ENCODE measurements around the gene PMM2. TPM values are rescaled to one million over a fixed set of nuclear protein-coding genes. Genes with fewer than 3 reads are reported as not detected.
"Not testable (repeated sequence)": the region's sequence is repeated elsewhere in the genome, so short reads cannot be mapped to it uniquely, and the experiment has no call there.

PMM2 gene
- 58.4 TPM for total RNA-seq (2021; ENCODE audit: unreplicated experiment)
- polyA plus RNA-seq (2012; ENCODE audit: insufficient read length), result 39.5 TPM
- Bru-seq, nascent RNA, result percentile 94 among the genes with signal in this experiment
- BruChase-seq, experiment 1, labeled RNA remaining after a 2-hour chase, result percentile 94 among the genes with signal in this experiment
- BruChase-seq, experiment 2, labeled RNA remaining after a 6-hour chase, result percentile 93 among the genes with signal in this experiment
- long read RNA-seq, full-length matches to known transcripts, result 121 of 147 reads
- long read RNA-seq, partial matches to known transcripts, result 6 of 147 reads
- long read RNA-seq, other reads (novel, unspliced or antisense), result 20 of 147 reads

DNA sequence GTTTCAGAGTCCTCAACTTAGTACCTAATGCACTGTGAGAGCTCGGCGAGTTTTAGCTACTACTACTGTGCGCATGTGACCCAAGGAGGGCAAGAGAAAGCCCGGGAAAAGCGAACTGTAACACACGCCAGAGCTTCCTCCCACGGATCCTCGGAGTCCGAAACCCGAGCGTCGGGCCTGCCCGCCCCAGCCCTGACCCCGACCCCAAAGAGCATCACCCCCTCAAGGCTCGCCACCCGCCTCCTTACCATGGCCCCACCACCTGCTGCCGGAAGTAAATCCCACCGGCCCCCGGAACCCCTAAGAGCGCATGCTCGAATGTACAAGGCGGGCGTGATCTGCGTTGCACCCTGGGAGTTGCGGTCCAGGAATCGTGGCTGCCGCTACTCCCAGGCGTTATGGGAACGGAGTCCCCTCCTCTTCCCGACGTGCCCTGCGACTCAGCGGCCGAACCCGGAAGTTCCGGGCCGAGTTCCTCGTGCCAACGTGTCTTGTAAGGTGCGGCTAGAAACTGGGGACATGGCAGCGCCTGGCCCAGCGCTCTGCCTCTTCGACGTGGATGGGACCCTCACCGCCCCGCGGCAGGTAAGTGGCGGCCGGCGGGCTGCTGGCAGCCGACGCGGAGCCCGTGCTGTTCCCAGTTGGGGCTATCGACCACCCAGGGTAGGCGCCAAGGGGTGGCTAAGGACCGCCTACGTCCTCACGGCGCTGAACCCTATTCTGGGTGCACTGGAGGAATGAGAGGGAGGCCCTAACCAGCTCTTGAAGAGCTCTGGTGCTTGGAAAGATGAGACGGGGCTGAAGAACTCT, at the start of gene PMM2, which contains the start of gene TMEM186:
Gene PMM2 (plus strand): TSS at position 476 of the 810 bp plus-strand sequence. CDS start 44 bp downstream, at position 520.
Gene TMEM186 (minus strand): TSS at position 276 of the 810 bp plus-strand sequence. CDS start 25 bp downstream, at position 251.
- no TSS peak for BruUV-seq (replicated peaks)
- CTCF ChIA-PET, result no interaction called here
- POLR2A ChIA-PET, result interaction anchor here (0.5 kb wide), 1 partner anchor 51 kb away, joined by 3 read pairs; no protein-coding TSS in a partner anchor
- peak within 1 kb of the TSS; percentile 94 to 99 for H3K4me3 ChIP-seq (ENCODE audit: low read depth in 2 of 2, low read length in 2 of 2)
- in situ Hi-C loops (cut with HindIII; ENCODE audit: low pct_unique_long_range_greater_than_20kb, low sequenced_read_pairs) (no loop called here), intact Hi-C loops (cut with micrococcal nuclease; ENCODE audit: unreplicated experiment) (no loop called here)
- H3K36me3 ChIP-seq (ENCODE audit: control insufficient read depth, insufficient read depth, low read length), result peaks cover 13% of the 10 kb centered on the region
- H3K27ac ChIP-seq (ENCODE audit: low read length), result peak within 1 kb of the TSS; percentile 98
- DNase-seq (ENCODE audit: low read depth, low spot score) (peak; percentile 88), ATAC-seq (peak; percentile 99)
- H3K9me3 ChIP-seq (ENCODE audit: control insufficient read depth, insufficient read depth, low read depth, low read length), result no peaks in the 10 kb centered on the region
- no peaks in the 10 kb centered on the region for H3K27me3 ChIP-seq (ENCODE audit: control insufficient read depth, insufficient read depth, low read length)
- H3K4me1 ChIP-seq (ENCODE audit: control insufficient read depth, insufficient read depth, low read length), result peaks cover 20% of the 10 kb centered on the region
- TF ChIP-seq POLR2AphosphoS5 (IDR thresholded peaks at IDR 0.05; ENCODE audit: low read depth, low read length), result peak; percentile 96
- peak; percentile 99; the same call in 1 of the 2 replicates for TF ChIP-seq SIN3A (IDR thresholded peaks at IDR 0.05; ENCODE audit: borderline replicate concordance, insufficient read depth, low read depth, low read length)
- TF ChIP-seq, protein P1, sequence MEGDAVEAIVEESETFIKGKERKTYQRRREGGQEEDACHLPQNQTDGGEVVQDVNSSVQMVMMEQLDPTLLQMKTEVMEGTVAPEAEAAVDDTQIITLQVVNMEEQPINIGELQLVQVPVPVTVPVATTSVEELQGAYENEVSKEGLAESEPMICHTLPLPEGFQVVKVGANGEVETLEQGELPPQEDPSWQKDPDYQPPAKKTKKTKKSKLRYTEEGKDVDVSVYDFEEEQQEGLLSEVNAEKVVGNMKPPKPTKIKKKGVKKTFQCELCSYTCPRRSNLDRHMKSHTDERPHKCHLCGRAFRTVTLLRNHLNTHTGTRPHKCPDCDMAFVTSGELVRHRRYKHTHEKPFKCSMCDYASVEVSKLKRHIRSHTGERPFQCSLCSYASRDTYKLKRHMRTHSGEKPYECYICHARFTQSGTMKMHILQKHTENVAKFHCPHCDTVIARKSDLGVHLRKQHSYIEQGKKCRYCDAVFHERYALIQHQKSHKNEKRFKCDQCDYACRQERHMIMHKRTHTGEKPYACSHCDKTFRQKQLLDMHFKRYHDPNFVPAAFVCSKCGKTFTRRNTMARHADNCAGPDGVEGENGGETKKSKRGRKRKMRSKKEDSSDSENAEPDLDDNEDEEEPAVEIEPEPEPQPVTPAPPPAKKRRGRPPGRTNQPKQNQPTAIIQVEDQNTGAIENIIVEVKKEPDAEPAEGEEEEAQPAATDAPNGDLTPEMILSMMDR (IDR thresholded peaks at IDR 0.05), result no peak
- TF ChIP-seq, protein P2, sequence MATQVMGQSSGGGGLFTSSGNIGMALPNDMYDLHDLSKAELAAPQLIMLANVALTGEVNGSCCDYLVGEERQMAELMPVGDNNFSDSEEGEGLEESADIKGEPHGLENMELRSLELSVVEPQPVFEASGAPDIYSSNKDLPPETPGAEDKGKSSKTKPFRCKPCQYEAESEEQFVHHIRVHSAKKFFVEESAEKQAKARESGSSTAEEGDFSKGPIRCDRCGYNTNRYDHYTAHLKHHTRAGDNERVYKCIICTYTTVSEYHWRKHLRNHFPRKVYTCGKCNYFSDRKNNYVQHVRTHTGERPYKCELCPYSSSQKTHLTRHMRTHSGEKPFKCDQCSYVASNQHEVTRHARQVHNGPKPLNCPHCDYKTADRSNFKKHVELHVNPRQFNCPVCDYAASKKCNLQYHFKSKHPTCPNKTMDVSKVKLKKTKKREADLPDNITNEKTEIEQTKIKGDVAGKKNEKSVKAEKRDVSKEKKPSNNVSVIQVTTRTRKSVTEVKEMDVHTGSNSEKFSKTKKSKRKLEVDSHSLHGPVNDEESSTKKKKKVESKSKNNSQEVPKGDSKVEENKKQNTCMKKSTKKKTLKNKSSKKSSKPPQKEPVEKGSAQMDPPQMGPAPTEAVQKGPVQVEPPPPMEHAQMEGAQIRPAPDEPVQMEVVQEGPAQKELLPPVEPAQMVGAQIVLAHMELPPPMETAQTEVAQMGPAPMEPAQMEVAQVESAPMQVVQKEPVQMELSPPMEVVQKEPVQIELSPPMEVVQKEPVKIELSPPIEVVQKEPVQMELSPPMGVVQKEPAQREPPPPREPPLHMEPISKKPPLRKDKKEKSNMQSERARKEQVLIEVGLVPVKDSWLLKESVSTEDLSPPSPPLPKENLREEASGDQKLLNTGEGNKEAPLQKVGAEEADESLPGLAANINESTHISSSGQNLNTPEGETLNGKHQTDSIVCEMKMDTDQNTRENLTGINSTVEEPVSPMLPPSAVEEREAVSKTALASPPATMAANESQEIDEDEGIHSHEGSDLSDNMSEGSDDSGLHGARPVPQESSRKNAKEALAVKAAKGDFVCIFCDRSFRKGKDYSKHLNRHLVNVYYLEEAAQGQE (IDR thresholded peaks at IDR 0.05; ENCODE audit: insufficient read depth in 1 of 2, low read depth in 2 of 2, low read length in 1 of 2), result no peak

DNA sequence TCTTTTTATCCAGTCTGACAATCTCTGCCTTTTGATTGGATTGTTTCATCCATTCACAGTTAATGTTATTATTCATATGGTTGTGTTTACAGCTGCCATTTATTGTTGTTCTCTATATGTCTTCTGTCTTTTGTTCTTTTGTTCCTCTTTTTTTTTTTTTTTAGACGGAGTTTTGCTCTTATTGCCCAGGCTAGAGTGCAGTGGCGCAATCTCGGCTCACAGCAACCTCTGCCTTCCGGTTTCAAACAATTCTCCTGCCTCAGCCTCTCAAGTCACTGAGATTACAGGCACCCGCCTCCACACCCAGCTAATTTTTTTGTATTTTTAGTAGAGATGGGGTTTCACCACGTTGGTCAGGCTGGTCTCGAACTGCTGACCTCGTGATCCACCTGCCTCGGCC, 48.7 kb upstream of the PMM2 start:
- BruUV-seq (replicated peaks); H3K36me3 ChIP-seq (ENCODE audit: control insufficient read depth, insufficient read depth, low read length); DNase-seq (ENCODE audit: low read depth, low spot score); H3K9me3 ChIP-seq (ENCODE audit: control insufficient read depth, insufficient read depth, low read depth, low read length); CTCF ChIA-PET; POLR2A ChIA-PET; H3K4me1 ChIP-seq (ENCODE audit: control insufficient read depth, insufficient read depth, low read length); H3K27me3 ChIP-seq (ENCODE audit: control insufficient read depth, insufficient read depth, low read length); H3K4me3 ChIP-seq (ENCODE audit: low read depth in 2 of 2, low read length in 2 of 2); ATAC-seq; H3K27ac ChIP-seq (ENCODE audit: low read length); in situ Hi-C loops (cut with HindIII; ENCODE audit: low pct_unique_long_range_greater_than_20kb, low sequenced_read_pairs); intact Hi-C loops (cut with micrococcal nuclease; ENCODE audit: unreplicated experiment): not testable (repeated sequence)
